SKM-1 treated with dmso at 0.1 percent for 144 hours (cell line): Measurements from ENCODE around the gene CACNA1D.

Experiments
- DNase-seq: peaks from one replicate; lab custom pipeline; 2025; ENCODE audit not compliant: unreplicated experiment; lab: John Stamatoyannopoulos, UW

The CACNA1D gene

GRCh38 chr3:53803816-53804695 is 309.6 kb downstream of the CACNA1D start:
- no peak for DNase-seq

GRCh38 chr3:53804697-53805462 is 310.5 kb downstream of the CACNA1D start:
- no peak for DNase-seq

GRCh38 chr3:53805463-53806159 is 311.2 kb downstream of the CACNA1D start:
- DNase-seq: no peak

GRCh38 chr3:53806182-53807116 is 312.0 kb downstream of the CACNA1D start:
- DNase-seq: no peak

- no peak for DNase-seq
Measured at GRCh38 chr3:53807117-53807810, 312.9 kb downstream of the CACNA1D start.

GRCh38 chr3:53808496-53808895 is 314.1 kb downstream of the CACNA1D start:
- no peak for DNase-seq

GRCh38 chr3:53809267-53809666 is 314.9 kb downstream of the CACNA1D start:
- DNase-seq: no peak

GRCh38 chr3:53809764-53810400 is 315.5 kb downstream of the CACNA1D start:
- no peak for DNase-seq

- no peak for DNase-seq
Measured at GRCh38 chr3:53811143-53811927, 316.9 kb downstream of the CACNA1D start.

GRCh38 chr3:53812434-53812833 is 318.0 kb downstream of the CACNA1D start:
- DNase-seq: no peak

- no peak for DNase-seq
Measured at GRCh38 chr3:53813229-53813628, 318.8 kb downstream of the CACNA1D start.

GRCh38 chr3:53813876-53814275 is 319.5 kb downstream of the CACNA1D start:
- no peak for DNase-seq

- DNase-seq: no peak
Measured at GRCh38 chr3:53815067-53815466, 320.7 kb downstream of the CACNA1D start.

GRCh38 chr3:53815651-53816050 is 321.2 kb downstream of the CACNA1D start:
- no peak for DNase-seq

- no peak for DNase-seq
Measured at GRCh38 chr3:53816425-53816824, 322.0 kb downstream of the CACNA1D start.

- no peak for DNase-seq
Measured at GRCh38 chr3:53817211-53817610, 322.8 kb downstream of the CACNA1D start.

- DNase-seq: no peak
Measured at GRCh38 chr3:53817809-53818208, 323.4 kb downstream of the CACNA1D start.
